OCI-LY1 (cell line): Measurements from ENCODE around the gene RAB14.

Experiments used
- H2AFZ ChIP-seq: fragments of 200-600 bp; sonication (generic), shearing (Covaris generic); 2 replicates; pipeline ENCODE4 v1.6.0; 2014; ENCODE audit warnings: antibody characterized with exemption, mild to moderate bottlenecking, low read length
- H3F3A ChIP-seq: fragments of 200-600 bp; sonication (generic), shearing (Covaris generic); 2 replicates; pipeline ENCODE4 v1.6.0; 2014; ENCODE audit warnings: mild to moderate bottlenecking, antibody characterized with exemption, low read length, moderate library complexity; ENCODE audit not compliant: insufficient read depth
- H3K27ac ChIP-seq: fragments of 200-600 bp; sonication (generic); 2 replicates; pipeline ENCODE4 v1.5.1; 2014; ENCODE audit warnings: low read length, mixed run types, mild to moderate bottlenecking, low read depth; ENCODE audit not compliant: poor library complexity, severe bottlenecking
- H3K27me3 ChIP-seq: fragments of 200-600 bp; sonication (generic); 2 replicates; pipeline ENCODE4 v1.6.0; 2014; ENCODE audit warnings: antibody characterized with exemption, mild to moderate bottlenecking, low read length, moderate library complexity; ENCODE audit not compliant: insufficient read depth
- H3K36me3 ChIP-seq: fragments of 200-600 bp; sonication (generic); 2 replicates; pipeline ENCODE4 v1.6.1; 2014; ENCODE audit warnings: mild to moderate bottlenecking, antibody characterized with exemption, low read length, moderate library complexity, mixed read lengths; ENCODE audit not compliant: insufficient read depth
- H3K4me1 ChIP-seq: fragments of 200-600 bp; sonication (generic); 2 replicates; pipeline ENCODE4 v1.5.1; 2014; ENCODE audit warnings: mild to moderate bottlenecking, low read length, moderate library complexity; ENCODE audit not compliant: insufficient read depth, severe bottlenecking
- H3K4me2 ChIP-seq: fragments of 200-600 bp; sonication (generic), shearing (Covaris generic); 2 replicates; pipeline ENCODE4 v1.6.1; 2014; ENCODE audit warnings: low read length
- H3K4me3 ChIP-seq: fragments of 200-600 bp; sonication (generic); 2 replicates; pipeline ENCODE4 v1.5.1; 2014; ENCODE audit warnings: low read length, low read depth, mild to moderate bottlenecking, mixed read lengths; ENCODE audit not compliant: poor library complexity, severe bottlenecking
- H3K79me2 ChIP-seq: fragments of 200-600 bp; shearing (Covaris generic); 2 replicates; pipeline ENCODE4 v1.6.1; 2016; ENCODE audit warnings: mixed run types, low read length, mixed read lengths; ENCODE audit not compliant: insufficient read depth
- H3K9ac ChIP-seq: fragments of 200-600 bp; sonication (generic), shearing (Covaris generic); 2 replicates; pipeline ENCODE4 v1.6.1; 2014; ENCODE audit warnings: mild to moderate bottlenecking, low read length, mixed read lengths
- H3K9me2 ChIP-seq: fragments of 200-600 bp; sonication (generic), shearing (Covaris generic); 2 replicates; pipeline ENCODE4 v1.6.1; 2014; ENCODE audit warnings: low read depth, mild to moderate bottlenecking, low read length, mixed read lengths
- H3K9me3 ChIP-seq: fragments of 200-600 bp; shearing (Covaris generic); 2 replicates; pipeline ENCODE4 v1.6.1; 2014; ENCODE audit warnings: low read length, mixed read lengths
- H4K20me1 ChIP-seq: fragments of 200-600 bp; sonication (generic), shearing (Covaris generic); 2 replicates; pipeline ENCODE4 v1.6.0; 2016; ENCODE audit warnings: mild to moderate bottlenecking, low read length; ENCODE audit not compliant: insufficient read depth
- CTCF ChIP-seq: fragments of 200-600 bp; sonication (generic), shearing (Covaris generic); IDR thresholded peaks from 2 replicates; pipeline ENCODE4 v1.5.1; 2017; ENCODE audit warnings: mild to moderate bottlenecking, antibody characterized with exemption, low read length, moderate library complexity, mixed read lengths
- EZH2 ChIP-seq: fragments of 200-600 bp; sonication (generic), shearing (Covaris generic); IDR thresholded peaks from 2 replicates; pipeline ENCODE4 v1.8.0; 2017; ENCODE audit warnings: borderline replicate concordance, mixed run types, mild to moderate bottlenecking, antibody characterized with exemption, low read length, moderate library complexity, mixed read lengths

The RAB14 gene

GRCh38 chr9:121192518-121192917, 9.2 kb downstream of the RAB14 start:
- TF ChIP-seq EZH2 (no peak), CTCF (no peak)
- Histone ChIP-seq H3K36me3 (peaks cover 19% of the 10 kb centered on the region; the same call in 1 of the 2 replicates), H3K4me1 (peaks cover 92% of the 10 kb centered on the region), H3K9me2 (no peaks in the 10 kb centered on the region), H3K9ac (no peak overlapping the region), H4K20me1 (0 out of 2 replicates have a peak, but pooled peaks cover 2% of the 10 kb centered on the region), H2AFZ (no peak overlapping the region), H3K27ac (no peak overlapping the region), H3K9me3 (no peaks in the 10 kb centered on the region), H3K27me3 (no peaks in the 10 kb centered on the region), H3K4me2 (peak overlapping the region; percentile 9; the same call in 1 of the 2 replicates), H3K4me3 (no peak overlapping the region), H3F3A (no peaks in the 10 kb centered on the region), H3K79me2 (peaks cover 99% of the 10 kb centered on the region)

GRCh38 chr9:121191235-121191634, 10.4 kb downstream of the RAB14 start:
- no peak for TF ChIP-seq EZH2
- no peak for TF ChIP-seq CTCF
- Histone ChIP-seq H3K4me3 (no peak overlapping the region), H2AFZ (no peak overlapping the region), H4K20me1 (0 out of 2 replicates have a peak, but pooled peaks cover 2% of the 10 kb centered on the region), H3K9me3 (no peaks in the 10 kb centered on the region), H3K79me2 (peaks cover 91% of the 10 kb centered on the region), H3K9ac (no peak overlapping the region), H3F3A (no peaks in the 10 kb centered on the region), H3K9me2 (no peaks in the 10 kb centered on the region), H3K4me2 (peak overlapping the region; percentile 3; the same call in 1 of the 2 replicates), H3K27me3 (no peaks in the 10 kb centered on the region), H3K4me1 (peaks cover 90% of the 10 kb centered on the region), H3K36me3 (peaks cover 30% of the 10 kb centered on the region; the same call in 1 of the 2 replicates), H3K27ac (no peak overlapping the region)

GRCh38 chr9:121189660-121190059, 12.0 kb downstream of the RAB14 start:
- Histone ChIP-seq H4K20me1 (0 out of 2 replicates have a peak, but pooled peaks cover 2% of the 10 kb centered on the region), H3K4me1 (peaks cover 90% of the 10 kb centered on the region), H3K36me3 (peaks cover 38% of the 10 kb centered on the region; the same call in 1 of the 2 replicates), H3K27me3 (no peaks in the 10 kb centered on the region), H3K9me3 (no peaks in the 10 kb centered on the region), H3K9me2 (no peaks in the 10 kb centered on the region), H3F3A (no peaks in the 10 kb centered on the region), H3K79me2 (peaks cover 76% of the 10 kb centered on the region), H2AFZ (no peak overlapping the region), H3K4me3 (no peak overlapping the region), H3K4me2 (no peak overlapping the region), H3K9ac (no peak overlapping the region), H3K27ac (no peak overlapping the region)
- TF ChIP-seq CTCF, result no peak
